Spleen (tissue), 11 donors: Measurements from ENCODE around the gene LGI4. TPM values are rescaled to one million over a fixed set of nuclear protein-coding genes. Genes with fewer than 3 reads are reported as not detected.

Source experiments
- DNase-seq: peaks from one replicate; pipeline ENCODE4 v3.0.0-alpha.2; 2020
- H3K27ac ChIP-seq, 8 donors: fragments of 200-600 bp; sonication (generic) in 7 of 8; 1 replicate in 4 of 8; 2 replicates in 4 of 8; pipeline versions ENCODE4 v1.5.0 to v1.8.0; 2016 to 2021; ENCODE audit warnings: inconsistent platforms in 4 of 8, mild to moderate bottlenecking in 4 of 8, moderate library complexity in 1 of 8
- H3K27me3 ChIP-seq, 7 donors: fragments of 200-600 bp; sonication (generic) in 6 of 7; replicated peaks in 1 of 7; 1 replicate in 4 of 7; 2 replicates in 3 of 7; pipeline versions ENCODE4 v1.5.0 to v1.8.0; 2016 to 2021; ENCODE audit warnings: inconsistent platforms in 3 of 7, mild to moderate bottlenecking in 1 of 7
- H3K36me3 ChIP-seq, 6 donors: fragments of 200-600 bp; sonication (generic) in 5 of 6; 1 replicate in 4 of 6; 2 replicates in 2 of 6; pipeline versions ENCODE4 v1.5.0 to v1.8.0; 2016 to 2021; ENCODE audit warnings: inconsistent platforms in 2 of 6
- H3K4me1 ChIP-seq, 6 donors: fragments of 200-600 bp; sonication (generic) in 5 of 6; 1 replicate in 3 of 6; 2 replicates in 3 of 6; pipeline versions ENCODE4 v1.5.0 to v1.8.0; 2016 to 2021; ENCODE audit warnings: inconsistent platforms in 3 of 6
- H3K4me3 ChIP-seq, 8 donors: fragments of 200-600 bp; sonication (generic) in 7 of 8; 1 replicate in 4 of 8; 2 replicates in 4 of 8; pipeline versions ENCODE4 v1.5.0 to v1.8.0; 2016 to 2021; ENCODE audit warnings: inconsistent platforms in 4 of 8, mild to moderate bottlenecking in 4 of 8, moderate library complexity in 2 of 8
- H3K9me3 ChIP-seq, 8 donors: fragments of 200-600 bp; sonication (generic) in 7 of 8; 1 replicate in 4 of 8; 2 replicates in 4 of 8; pipeline versions ENCODE4 v1.5.0 to v1.8.0; 2016 to 2021; ENCODE audit warnings: inconsistent platforms in 4 of 8
- CTCF ChIP-seq, 11 experiments: fragments of 200-600 bp in 7 of 11; fragments of 450-650 bp in 4 of 11; sonication (generic) in 4 of 11; IDR thresholded peaks in 8 of 11; conservative IDR thresholded peaks in 3 of 11; 1 replicate in 7 of 11; 2 replicates in 4 of 11; pipeline versions ENCODE4 v1.4.0 to v1.8.0; 2016 to 2021; ENCODE audit warnings: antibody characterized with exemption in 11 of 11, inconsistent platforms in 4 of 11, mild to moderate bottlenecking in 1 of 11
- POLR2A ChIP-seq, 3 donors: fragments of 450-650 bp; IDR thresholded peaks; one replicate each; pipeline ENCODE4 v1.5.1; 2017; ENCODE audit warnings: antibody characterized with exemption in 3 of 3, mild to moderate bottlenecking in 1 of 3
- POLR2AphosphoS5 ChIP-seq, 3 donors: sonication (generic); formaldehyde crosslinking; IDR thresholded peaks; one replicate each; pipeline ENCODE4 v1.5.1; 2017; ENCODE audit warnings: antibody characterized with exemption in 3 of 3
- WGBS, 5 donors: extraction: QIAGEN DNeasy Blood & Tissue Kit in 3 of 5; methylation state at CpG; one replicate each; pipeline versions ENCODE4 v1.1.5 to v1.1.7; 2013 to 2018; 5-methylcytosine and 5-hydroxymethylcytosine counted together
- intact Hi-C: fragments of 100-400 bp; cut with DNase I; formaldehyde crosslinking; loops from one replicate; pipeline ENCODE4 v1.15.0; 2023; ENCODE audit warnings: low total_unique reads
- polyA plus RNA-seq, 3 donors: library from polyadenylated mRNA; stranded (reverse); fragments of 200-250 nt; gene quantifications; one replicate each; pipeline ENCODE4 v1.2.1, GENCODE V29; 2013
- total RNA-seq, 7 donors: library from RNA; depleted of rRNA in 3 of 7; stranded (reverse); fragments of >200 nt in 3 of 7; fragmentation: NEBNext Ultra II Directional in 4 of 7; extraction: Animal tissue kit (Norgen Biotek cat#: 25700) in 4 of 7; gene quantifications; one replicate each; pipeline versions ENCODE4 v1.1.0 to v1.2.1, GENCODE V29; 2016 to 2021
- donor health status: healthy with polysubstance abuse.
- donor health status: DM: no; HTN: no; CAD: no; lungs with moderate emphysema.
- donor health status: DM: no; HTN: no; CAD: no.
- donor health status: Bipolar disorder and iron deficiency.
- donor health status: healthy.
- donor health status: DM: no; HTN: no; CAD: no.
- donor health status: DM: yes; HTN: yes; CAD: no.

LGI4 gene
- total and polyA plus RNA-seq, 10 donors = 0.68 to 9.7 (median 1.6) TPM; not detected in 1

GRCh38 chr19:35114353-35115176 is 20.3 kb downstream of the LGI4 start:
- Histone ChIP-seq H3K9me3 (no peaks in the 10 kb centered on the region), H3K4me1 (peaks cover 6 to 43% (median 17%) of the 10 kb centered on the region in 6 donors), H3K27me3 (peaks cover 0 to 24% (median 0%) of the 10 kb centered on the region in 7 donors), H3K36me3 (no peaks in the 10 kb centered on the region), H3K27ac (no peak overlapping the region), H3K4me3 (peak overlapping the region in 1 of 8 donors; percentile 49)
- intact Hi-C loops = no loop called here
- 5 to 13% (median 8%) methylated on average over 22 to 23 of the region's 23 CpGs for WGBS, 5 donors
- no peak for TF ChIP-seq POLR2A (IDR thresholded peaks at IDR 0.05)
- no peak for TF ChIP-seq POLR2AphosphoS5 (IDR thresholded peaks at IDR 0.05)
- peak; percentile 82 to 94 (median 92) for TF ChIP-seq CTCF (IDR thresholded peaks at IDR 0.05 in 8 of 11, conservative IDR thresholded peaks at IDR 0.05 in 3 of 11)
- peak; percentile 83 for DNase-seq

GRCh38 chr19:35112995-35113688 is 21.7 kb downstream of the LGI4 start:
- H3K27me3 ChIP-seq = peaks cover 0 to 29% (median 0%) of the 10 kb centered on the region in 7 donors
- intact Hi-C loops = no loop called here
- DNase-seq = no peak
- no peak for TF ChIP-seq POLR2AphosphoS5 (IDR thresholded peaks at IDR 0.05)
- no peak for TF ChIP-seq CTCF (IDR thresholded peaks at IDR 0.05 in 8 of 11, conservative IDR thresholded peaks at IDR 0.05 in 3 of 11)
- TF ChIP-seq POLR2A (IDR thresholded peaks at IDR 0.05) = no peak
- H3K27ac ChIP-seq = no peak overlapping the region
- H3K9me3 ChIP-seq = no peaks in the 10 kb centered on the region
- H3K4me3 ChIP-seq = no peak overlapping the region
- WGBS, 5 donors = 76 to 86% (median 84%) methylated on average over 14 to 15 of the region's 15 CpGs
- no peaks in the 10 kb centered on the region for H3K36me3 ChIP-seq
- H3K4me1 ChIP-seq = peaks cover 6 to 30% (median 12%) of the 10 kb centered on the region in 6 donors

GRCh38 chr19:35110974-35111373 is 23.9 kb downstream of the LGI4 start:
- no peak for DNase-seq
- intact Hi-C loops = no loop called here
- 49 to 66% (median 64%) methylated on average over 9 of the region's 9 CpGs for WGBS, 5 donors
- Histone ChIP-seq H3K9me3 (no peaks in the 10 kb centered on the region), H3K36me3 (no peaks in the 10 kb centered on the region), H3K4me3 (no peak overlapping the region), H3K27ac (no peak overlapping the region), H3K4me1 (peaks cover 6 to 18% (median 12%) of the 10 kb centered on the region in 6 donors), H3K27me3 (peaks cover 0 to 29% (median 0%) of the 10 kb centered on the region in 7 donors)
- TF ChIP-seq POLR2AphosphoS5 (IDR thresholded peaks at IDR 0.05) (no peak), POLR2A (IDR thresholded peaks at IDR 0.05) (no peak), CTCF (IDR thresholded peaks at IDR 0.05 in 8 of 11, conservative IDR thresholded peaks at IDR 0.05 in 3 of 11) (no peak)
